Measurements from ENCODE around the gene TUBGCP3.
"Not testable (repeated sequence)": the region's sequence is repeated elsewhere in the genome, so short reads cannot be mapped to it uniquely, and the experiment has no call there.

TUBGCP3 gene

DNA sequence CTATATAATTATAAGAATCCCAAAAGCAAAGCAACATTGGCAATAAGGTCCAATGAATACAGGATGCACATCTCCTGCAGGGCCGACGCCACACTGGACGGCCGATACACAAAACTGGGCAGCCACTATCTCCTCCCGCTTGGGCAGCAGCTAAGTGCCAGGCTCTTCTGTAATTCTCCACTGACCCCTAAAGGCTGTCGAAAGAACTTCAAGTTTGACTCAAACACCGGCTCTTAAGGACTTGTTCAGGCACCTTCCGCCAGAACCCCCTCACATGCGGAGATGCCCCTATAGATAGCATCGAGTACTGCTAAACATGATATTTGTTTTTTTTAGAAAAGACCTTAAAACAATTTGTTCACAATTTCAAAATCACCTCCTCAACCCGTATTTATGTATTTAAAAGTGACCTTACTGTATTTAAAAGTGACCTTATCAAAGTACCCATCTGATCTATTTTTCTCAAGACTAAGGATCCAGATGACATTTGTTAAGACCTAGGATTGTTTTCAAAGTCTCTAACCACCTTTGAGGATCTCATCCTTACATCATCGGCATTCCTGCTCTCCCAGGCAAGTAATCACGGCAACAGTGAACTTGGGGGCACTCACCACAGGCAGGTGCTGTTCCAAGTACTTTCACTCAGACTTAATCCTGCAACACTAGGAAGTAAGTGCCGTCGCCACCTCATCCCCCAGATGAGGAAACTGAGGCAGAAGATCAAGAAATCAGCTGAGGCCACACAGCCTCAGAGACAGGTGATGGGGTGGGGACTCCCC, 77.8 kb downstream of the TUBGCP3 start:
- peak; percentile 40 for DNase-seq (ENCODE audit: low spot score)
- peak; percentile 34 for TF ChIP-seq CTCF (IDR thresholded peaks at IDR 0.05; ENCODE audit: extremely low read depth, insufficient read depth, missing control alignments)
- in situ Hi-C loops (cut with MboI; ENCODE audit: low pct_unique_long_range_greater_than_20kb, low sequenced_read_pairs, unreplicated experiment), result no loop called here

DNA sequence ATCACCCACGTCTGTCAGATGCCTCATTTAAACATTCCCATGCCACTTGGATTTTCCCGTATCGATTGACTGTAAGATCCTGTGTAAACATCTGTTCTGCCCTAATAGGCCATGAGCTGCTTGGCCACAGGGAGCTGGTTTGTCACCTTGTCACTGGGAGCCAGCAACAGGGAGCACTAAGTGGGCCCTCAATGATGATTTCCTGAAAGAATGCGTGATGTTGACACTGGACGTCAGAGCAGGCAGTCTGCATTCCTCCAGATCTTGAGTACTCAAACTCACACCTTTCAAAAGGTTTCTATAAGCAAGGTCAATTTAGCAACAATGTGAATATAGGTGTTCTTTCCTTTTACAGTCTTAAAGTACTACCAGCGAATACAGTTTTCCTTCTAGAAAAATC, 78.8 kb downstream of the TUBGCP3 start:
- in situ Hi-C loops (cut with MboI; ENCODE audit: low pct_unique_long_range_greater_than_20kb, low sequenced_read_pairs, unreplicated experiment), result no loop called here
- TF ChIP-seq CTCF (IDR thresholded peaks at IDR 0.05; ENCODE audit: extremely low read depth, insufficient read depth, missing control alignments), result no peak
- DNase-seq (ENCODE audit: low spot score), result no peak

DNA sequence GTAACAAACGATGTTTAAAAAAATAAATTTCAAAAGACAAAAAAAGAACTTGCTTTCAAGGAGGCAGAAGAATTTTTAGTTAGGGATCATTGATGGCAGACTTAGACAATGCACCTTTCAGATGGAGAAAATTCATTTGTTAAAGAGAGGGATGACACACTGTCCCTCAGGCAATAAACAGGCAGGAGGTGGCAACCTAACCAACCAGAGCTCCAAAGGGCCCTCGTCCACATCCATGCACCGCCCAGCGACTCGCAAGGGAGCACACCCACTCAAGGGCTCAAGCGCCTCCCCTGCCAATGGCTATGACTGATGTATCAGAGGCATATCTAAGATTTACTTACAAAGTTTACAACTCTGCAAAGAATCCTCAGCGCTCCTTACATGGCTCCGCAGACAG, 81.9 kb downstream of the TUBGCP3 start:
- in situ Hi-C loops (cut with MboI; ENCODE audit: low pct_unique_long_range_greater_than_20kb, low sequenced_read_pairs, unreplicated experiment), result no loop called here
- DNase-seq (ENCODE audit: low spot score), result no peak

GRCh38 chr13:112496166-112496565, 91.8 kb downstream of the TUBGCP3 start:
- no peak for TF ChIP-seq CTCF (IDR thresholded peaks at IDR 0.05; ENCODE audit: extremely low read depth, insufficient read depth, missing control alignments)
- in situ Hi-C loops (cut with MboI; ENCODE audit: low pct_unique_long_range_greater_than_20kb, low sequenced_read_pairs, unreplicated experiment), result no loop called here
- no peak for DNase-seq (ENCODE audit: low spot score)

More for the DNA sequence above, 81.9 kb downstream of the TUBGCP3 start:
- no peak for TF ChIP-seq CTCF (IDR thresholded peaks at IDR 0.05; ENCODE audit: extremely low read depth, insufficient read depth, missing control alignments)

- no peak for TF ChIP-seq CTCF (IDR thresholded peaks at IDR 0.05; ENCODE audit: extremely low read depth, insufficient read depth, missing control alignments)
- no peak for DNase-seq (ENCODE audit: low spot score)
- in situ Hi-C loops (cut with MboI; ENCODE audit: low pct_unique_long_range_greater_than_20kb, low sequenced_read_pairs, unreplicated experiment), result no loop called here
Measured at GRCh38 chr13:112495465-112495864, 92.5 kb downstream of the TUBGCP3 start.

DNA sequence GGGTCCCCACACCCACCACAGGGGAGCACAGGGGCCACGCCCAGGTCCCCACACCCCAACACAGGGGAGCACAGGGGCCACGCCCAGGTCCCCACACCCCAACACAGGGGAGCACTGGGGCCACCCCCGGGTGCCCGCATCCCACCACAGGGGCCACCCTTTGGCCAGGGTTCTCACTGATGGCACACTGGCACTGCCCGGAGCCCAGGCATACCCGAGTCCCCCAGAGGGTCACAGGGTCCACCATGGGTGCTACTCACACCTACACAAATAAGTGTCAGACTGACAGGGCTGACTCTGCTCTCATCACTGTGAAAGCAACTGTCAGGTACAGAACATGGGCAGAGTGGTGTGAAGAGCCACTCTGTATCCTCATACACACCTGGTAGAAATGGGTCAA, 98.8 kb downstream of the TUBGCP3 start:
- no peak for TF ChIP-seq CTCF (IDR thresholded peaks at IDR 0.05; ENCODE audit: extremely low read depth, insufficient read depth, missing control alignments)
- in situ Hi-C loops (cut with MboI; ENCODE audit: low pct_unique_long_range_greater_than_20kb, low sequenced_read_pairs, unreplicated experiment), result no loop called here
- DNase-seq (ENCODE audit: low spot score), result no peak

GRCh38 chr13:112488343-112489050, 99.5 kb downstream of the TUBGCP3 start:
- in situ Hi-C loops (cut with MboI; ENCODE audit: low pct_unique_long_range_greater_than_20kb, low sequenced_read_pairs, unreplicated experiment); DNase-seq (ENCODE audit: low spot score): not testable (repeated sequence)
